MM.1S (cell line): ENCODE measurements around the gene ALDH2.

ENCODE experiments used
- EZH2 ChIP-seq: fragments of 300-600 bp; sonication (generic); optimal IDR thresholded peaks from 2 replicates; pipeline ENCODE3; 2017; ENCODE audit warnings: low read depth, mild to moderate bottlenecking, antibody characterized with exemption, low read length, mixed read lengths
- EZH2phosphoT487 ChIP-seq: fragments of 300-600 bp; sonication (generic); IDR thresholded peaks from 2 replicates; pipeline ENCODE4 v1.6.1; 2018; ENCODE audit warnings: antibody characterized with exemption, low read length
- TF ChIP-seq, protein P1 (sequence below): fragments of 300-600 bp; sonication (generic); IDR thresholded peaks from 2 replicates; pipeline ENCODE4 v1.5.1; 2016; ENCODE audit warnings: antibody characterized with exemption, low read length, mixed read lengths

DNA sequence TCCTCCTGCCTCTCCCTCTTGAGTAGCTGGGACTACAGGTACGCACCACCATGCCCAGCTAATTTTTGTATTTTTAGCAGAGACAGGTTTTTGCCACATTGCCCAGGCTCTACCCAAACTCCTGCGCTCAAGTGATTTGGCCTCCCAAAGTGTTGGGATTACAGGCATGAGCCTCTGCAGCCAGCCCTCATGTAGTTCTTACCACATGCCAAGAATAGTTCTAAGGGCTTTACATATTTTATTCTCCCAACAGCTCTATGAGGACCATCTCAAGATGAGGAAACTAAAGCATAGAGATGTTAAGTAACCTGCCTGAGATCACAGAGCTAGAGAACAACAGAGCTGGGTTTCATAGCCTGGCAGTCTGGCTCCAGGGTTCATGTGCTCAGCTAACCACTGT is 37.9 kb upstream of the ALDH2 start:
- TF ChIP-seq, protein P1, sequence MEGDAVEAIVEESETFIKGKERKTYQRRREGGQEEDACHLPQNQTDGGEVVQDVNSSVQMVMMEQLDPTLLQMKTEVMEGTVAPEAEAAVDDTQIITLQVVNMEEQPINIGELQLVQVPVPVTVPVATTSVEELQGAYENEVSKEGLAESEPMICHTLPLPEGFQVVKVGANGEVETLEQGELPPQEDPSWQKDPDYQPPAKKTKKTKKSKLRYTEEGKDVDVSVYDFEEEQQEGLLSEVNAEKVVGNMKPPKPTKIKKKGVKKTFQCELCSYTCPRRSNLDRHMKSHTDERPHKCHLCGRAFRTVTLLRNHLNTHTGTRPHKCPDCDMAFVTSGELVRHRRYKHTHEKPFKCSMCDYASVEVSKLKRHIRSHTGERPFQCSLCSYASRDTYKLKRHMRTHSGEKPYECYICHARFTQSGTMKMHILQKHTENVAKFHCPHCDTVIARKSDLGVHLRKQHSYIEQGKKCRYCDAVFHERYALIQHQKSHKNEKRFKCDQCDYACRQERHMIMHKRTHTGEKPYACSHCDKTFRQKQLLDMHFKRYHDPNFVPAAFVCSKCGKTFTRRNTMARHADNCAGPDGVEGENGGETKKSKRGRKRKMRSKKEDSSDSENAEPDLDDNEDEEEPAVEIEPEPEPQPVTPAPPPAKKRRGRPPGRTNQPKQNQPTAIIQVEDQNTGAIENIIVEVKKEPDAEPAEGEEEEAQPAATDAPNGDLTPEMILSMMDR, result no peak
- TF ChIP-seq EZH2, result no peak
- no peak for TF ChIP-seq EZH2phosphoT487
